ENCODE data around the gene SLC26A11.
"Not testable (repeated sequence)": the region's sequence is repeated elsewhere in the genome, so short reads cannot be mapped to it uniquely, and the experiment has no call there.

Gene SLC26A11

GRCh38 chr17:80219013-80219762 is 1.0 kb upstream of the SLC26A11 start:
- DNase-seq (ENCODE audit: low spot score), result peak; percentile 79

- DNase-seq (ENCODE audit: low spot score), result no peak
Measured at GRCh38 chr17:80219763-80220053, 519 bp upstream of the SLC26A11 start.

- peak; percentile 63 for DNase-seq (ENCODE audit: low spot score)
Measured at GRCh38 chr17:80220736-80221215, 549 bp downstream of the SLC26A11 start.

- no peak for DNase-seq (ENCODE audit: low spot score)
Measured at GRCh38 chr17:80221351-80222105, 1.3 kb downstream of the SLC26A11 start.

GRCh38 chr17:80222376-80223141 is 2.3 kb downstream of the SLC26A11 start:
- no peak for DNase-seq (ENCODE audit: low spot score)

GRCh38 chr17:80223142-80223815 is 3.1 kb downstream of the SLC26A11 start:
- no peak for DNase-seq (ENCODE audit: low spot score)

- no peak for DNase-seq (ENCODE audit: low spot score)
Measured at GRCh38 chr17:80223838-80224497, 3.7 kb downstream of the SLC26A11 start.

- no peak for DNase-seq (ENCODE audit: low spot score)
Measured at GRCh38 chr17:80224683-80225082, 4.5 kb downstream of the SLC26A11 start.

- DNase-seq (ENCODE audit: low spot score), result no peak
Measured at GRCh38 chr17:80225230-80225629, 5.0 kb downstream of the SLC26A11 start.

GRCh38 chr17:80227156-80227555 is 6.9 kb downstream of the SLC26A11 start:
- no peak for DNase-seq (ENCODE audit: low spot score)

- DNase-seq (ENCODE audit: low spot score), result no peak
Measured at GRCh38 chr17:80227666-80228065, 7.4 kb downstream of the SLC26A11 start.

- no peak for DNase-seq (ENCODE audit: low spot score)
Measured at GRCh38 chr17:80228477-80228876, 8.2 kb downstream of the SLC26A11 start.

GRCh38 chr17:80229011-80229410 is 8.8 kb downstream of the SLC26A11 start:
- DNase-seq (ENCODE audit: low spot score), result no peak

- DNase-seq (ENCODE audit: low spot score), result no peak
Measured at GRCh38 chr17:80232438-80232837, 12.2 kb downstream of the SLC26A11 start.

GRCh38 chr17:80233202-80233601 is 13.0 kb downstream of the SLC26A11 start:
- no peak for DNase-seq (ENCODE audit: low spot score)

GRCh38 chr17:80236911-80237310 is 16.7 kb downstream of the SLC26A11 start:
- no peak for DNase-seq (ENCODE audit: low spot score)

GRCh38 chr17:80237386-80237785 is 17.2 kb downstream of the SLC26A11 start:
- DNase-seq (ENCODE audit: low spot score), result no peak

GRCh38 chr17:80242505-80242904 is 22.3 kb downstream of the SLC26A11 start:
- no peak for DNase-seq (ENCODE audit: low spot score)

- no peak for DNase-seq (ENCODE audit: low spot score)
Measured at GRCh38 chr17:80243526-80244433, 23.6 kb downstream of the SLC26A11 start.

- not testable (repeated sequence) for DNase-seq (ENCODE audit: low spot score)
Measured at GRCh38 chr17:80244448-80244847, 24.2 kb downstream of the SLC26A11 start.

All from GM03348 (cell line).